ENCODE results near the gene SVIL.

The SVIL gene

GRCh38 chr10:29530112-29530976 is 104.4 kb downstream of the SVIL start:
- H3K4me3 ChIP-seq (ENCODE audit: low read depth, low read length) = no peak overlapping the region
- peak; percentile 19 for TF ChIP-seq CTCF (IDR thresholded peaks at IDR 0.05; ENCODE audit: low read depth, low read length, missing control alignments)
- peak; percentile 33 for DNase-seq (ENCODE audit: low read depth)
- in situ Hi-C loops (cut with HindIII; ENCODE audit: low sequenced_read_pairs) = no loop called here

- TF ChIP-seq CTCF (IDR thresholded peaks at IDR 0.05; ENCODE audit: low read depth, low read length, missing control alignments) = no peak
- no peak for DNase-seq (ENCODE audit: low read depth)
- H3K4me3 ChIP-seq (ENCODE audit: low read depth, low read length) = no peak overlapping the region
- in situ Hi-C loops (cut with HindIII; ENCODE audit: low sequenced_read_pairs) = no loop called here
Measured at GRCh38 chr10:29529146-29529545, 105.6 kb downstream of the SVIL start.

GRCh38 chr10:29525762-29526161 is 109.0 kb downstream of the SVIL start:
- in situ Hi-C loops (cut with HindIII; ENCODE audit: low sequenced_read_pairs) = no loop called here
- no peak for TF ChIP-seq CTCF (IDR thresholded peaks at IDR 0.05; ENCODE audit: low read depth, low read length, missing control alignments)
- no peak for DNase-seq (ENCODE audit: low read depth)
- no peak overlapping the region for H3K4me3 ChIP-seq (ENCODE audit: low read depth, low read length)

- TF ChIP-seq CTCF (IDR thresholded peaks at IDR 0.05; ENCODE audit: low read depth, low read length, missing control alignments) = no peak
- no peak overlapping the region for H3K4me3 ChIP-seq (ENCODE audit: low read depth, low read length)
- in situ Hi-C loops (cut with HindIII; ENCODE audit: low sequenced_read_pairs) = loop anchor here (5.0 kb wide), 1 partner anchor 68 kb away; no protein-coding TSS in a partner anchor
- DNase-seq (ENCODE audit: low read depth) = no peak
Measured at GRCh38 chr10:29524720-29525119, 110.1 kb downstream of the SVIL start.

GRCh38 chr10:29524294-29524693 is 110.5 kb downstream of the SVIL start:
- no peak for TF ChIP-seq CTCF (IDR thresholded peaks at IDR 0.05; ENCODE audit: low read depth, low read length, missing control alignments)

GRCh38 chr10:29522918-29523317 is 111.9 kb downstream of the SVIL start:
- in situ Hi-C loops (cut with HindIII; ENCODE audit: low sequenced_read_pairs) = loop anchor here (5.0 kb wide), 1 partner anchor 69 kb away; no protein-coding TSS in a partner anchor
- H3K4me3 ChIP-seq (ENCODE audit: low read depth, low read length) = no peak overlapping the region
- no peak for TF ChIP-seq CTCF (IDR thresholded peaks at IDR 0.05; ENCODE audit: low read depth, low read length, missing control alignments)
- no peak for DNase-seq (ENCODE audit: low read depth)

More at GRCh38 chr10:29524294-29524693, 110.5 kb downstream of the SVIL start:
- no peak overlapping the region for H3K4me3 ChIP-seq (ENCODE audit: low read depth, low read length)
- in situ Hi-C loops (cut with HindIII; ENCODE audit: low sequenced_read_pairs) = loop anchor here (5.0 kb wide), 1 partner anchor 68 kb away; no protein-coding TSS in a partner anchor
- no peak for DNase-seq (ENCODE audit: low read depth)
